HG02852 (cell line): ENCODE measurements around the gene C2CD4A.

Experiments used
- ATAC-seq: cut with Tn5 transposase; IDR thresholded peaks from one replicate; pipeline ENCODE4 v1.9.1; 2021; ENCODE audit warnings: mild to moderate bottlenecking, moderate library complexity; ENCODE audit not compliant: unreplicated experiment

C2CD4A gene

GRCh38 chr15:62059816-62060112, 7.0 kb upstream of the C2CD4A start:
- ATAC-seq: peak; percentile 77

- ATAC-seq: peak; percentile 89
These were observed 6.5 kb upstream of the C2CD4A start, which contains the start of gene VPS13C for GRCh38 chr15:62060113-62060895. VPS13C (minus strand) TSS chr15:62060447; CDS start chr15:62060374, 73 bp downstream.

- no peak for ATAC-seq
These were observed 5.9 kb upstream of the C2CD4A start for GRCh38 chr15:62060896-62061280.

- no peak for ATAC-seq
These were observed 2.7 kb upstream of the C2CD4A start for GRCh38 chr15:62063825-62064635.

GRCh38 chr15:62067448-62068044, 769 bp downstream of the C2CD4A start:
- peak; percentile 37 for ATAC-seq

GRCh38 chr15:62068071-62068809, 1.5 kb downstream of the C2CD4A start:
- ATAC-seq: peak; percentile 28

GRCh38 chr15:62068810-62069167, 2.0 kb downstream of the C2CD4A start:
- no peak for ATAC-seq

GRCh38 chr15:62069551-62069950, 2.8 kb downstream of the C2CD4A start:
- no peak for ATAC-seq

GRCh38 chr15:62071711-62072308, 5.0 kb downstream of the C2CD4A start:
- no peak for ATAC-seq

GRCh38 chr15:62075595-62076277, 9.0 kb downstream of the C2CD4A start:
- no peak for ATAC-seq

GRCh38 chr15:62079594-62079993, 12.8 kb downstream of the C2CD4A start:
- ATAC-seq: no peak

GRCh38 chr15:62083194-62084154, 16.7 kb downstream of the C2CD4A start:
- ATAC-seq: no peak

- ATAC-seq: no peak
These were observed 19.0 kb downstream of the C2CD4A start for GRCh38 chr15:62085740-62086139.

- ATAC-seq: no peak
These were observed 21.0 kb downstream of the C2CD4A start for GRCh38 chr15:62087671-62088352.

GRCh38 chr15:62088353-62088693, 21.5 kb downstream of the C2CD4A start:
- ATAC-seq: no peak

- ATAC-seq: no peak
These were observed 22.8 kb downstream of the C2CD4A start for GRCh38 chr15:62089616-62090015.

GRCh38 chr15:62090988-62091387, 24.2 kb downstream of the C2CD4A start:
- ATAC-seq: no peak

GRCh38 chr15:62093809-62094208, 27.0 kb downstream of the C2CD4A start:
- no peak for ATAC-seq

GRCh38 chr15:62094388-62094787, 27.6 kb downstream of the C2CD4A start:
- no peak for ATAC-seq
